GM12878 (cell line): ENCODE measurements around the gene STX10. TPM values are rescaled to one million over a fixed set of nuclear protein-coding genes. Genes with fewer than 3 reads are reported as not detected.

Experiments used
- ATAC-seq: fragments of 200-7000 bp; cut with Tn5 transposase; 3 replicates; pipeline ENCODE4 v1.9.1; 2020; ENCODE audit warnings: mild to moderate bottlenecking, moderate library complexity
- BruUV-seq: library from RNA; stranded (reverse); fragments of 400-500 nt; replicated peaks from 2 replicates; lab custom pipeline; 2021; lab: Mats Ljungman, UMichigan
- CTCF ChIA-PET: fragments of 300-600 bp; sonication (Branson Sonifier 250); formaldehyde crosslinking; extraction: SDS; loops from one replicate; lab custom pipeline; 2021; ENCODE audit warnings: inconsistent platforms; lab: Yijun Ruan, JAX
- POLR2A ChIA-PET: fragments of 350-600 bp; formaldehyde crosslinking; extraction: SDS; loops from one replicate; lab custom pipeline; 2021; ENCODE audit warnings: inconsistent platforms; lab: Charles Lee
- RAD21 ChIA-PET: fragments of 300-600 bp; sonication (Branson Sonifier 250); formaldehyde crosslinking; loops from one replicate; lab custom pipeline; 2023; ENCODE audit warnings: antibody characterized with exemption; ENCODE audit not compliant: unreplicated experiment; lab: Charles Lee
- SMC1A ChIA-PET: fragments of 300-600 bp; sonication (Branson Sonifier 250); formaldehyde crosslinking; loops from one replicate; lab custom pipeline; 2023; ENCODE audit not compliant: unreplicated experiment, uncharacterized antibody; lab: Charles Lee
- DNase-seq: peaks from one replicate; pipeline ENCODE4 v3.0.0-alpha.2; 2011; ENCODE audit warnings: low read depth, low spot score
- FAIRE-seq: peaks from 3 replicates; lab custom pipeline; 2011; peaks lifted over from hg19 to GRCh38; lab: Jason Lieb, UNC
- H2AFZ ChIP-seq: 2 replicates; pipeline ENCODE4 v1.6.0; 2011; ENCODE audit warnings: low read depth, low read length, control low read depth; ENCODE audit not compliant: control insufficient read depth
- H3K27ac ChIP-seq: 2 replicates; pipeline ENCODE4 v1.5.1; 2011; ENCODE audit warnings: control low read depth; ENCODE audit not compliant: control insufficient read depth, insufficient read depth
- H3K27me3 ChIP-seq, 2 experiments: replicated peaks in 1 of 2; 2 replicates each; pipeline versions ENCODE4 v1.6.0 to v1.6.1; 2011; ENCODE audit warnings: low read length in 1 of 2; ENCODE audit not compliant: control insufficient read depth in 2 of 2, insufficient read depth in 2 of 2
- H3K36me3 ChIP-seq, 2 experiments: 2 replicates each; pipeline ENCODE4 v1.5.1; 2011; ENCODE audit warnings: low read length in 1 of 2; ENCODE audit not compliant: control insufficient read depth in 2 of 2, insufficient read depth in 2 of 2
- H3K4me1 ChIP-seq: 2 replicates; pipeline ENCODE4 v1.6.1; 2011; ENCODE audit warnings: mild to moderate bottlenecking, low read length, moderate library complexity, mixed read lengths; ENCODE audit not compliant: control insufficient read depth, insufficient read depth
- H3K4me2 ChIP-seq: 2 replicates; pipeline ENCODE4 v1.6.0; 2011; ENCODE audit warnings: control low read depth; ENCODE audit not compliant: control insufficient read depth, insufficient read depth
- H3K4me3 ChIP-seq: fragments of 200-600 bp; sonication (generic); 2 replicates; pipeline ENCODE4 v1.5.1; 2016
- H3K79me2 ChIP-seq: 2 replicates; pipeline ENCODE4 v1.6.0; 2011; ENCODE audit warnings: low read length; ENCODE audit not compliant: control insufficient read depth, insufficient read depth
- H3K9ac ChIP-seq: 2 replicates; pipeline ENCODE4 v1.8.0; 2011; ENCODE audit warnings: low read length, control low read depth, mixed read lengths; ENCODE audit not compliant: control insufficient read depth, insufficient read depth
- H3K9me3 ChIP-seq: replicated peaks from 3 replicates; pipeline ENCODE4 v1.5.1; 2011; ENCODE audit warnings: mild to moderate bottlenecking, low read length; ENCODE audit not compliant: control insufficient read depth, insufficient read depth
- H4K20me1 ChIP-seq: 2 replicates; pipeline ENCODE4 v1.6.0; 2011; ENCODE audit not compliant: control insufficient read depth, insufficient read depth
- BCL11A ChIP-seq: IDR thresholded peaks from 2 replicates; pipeline ENCODE4 v1.6.1; 2011; ENCODE audit warnings: low read depth, low read length
- DPF2 ChIP-seq: fragments of 450-650 bp; IDR thresholded peaks from 2 replicates; pipeline ENCODE4 v1.6.1; 2017; ENCODE audit warnings: mild to moderate bottlenecking
- ESRRA ChIP-seq: IDR thresholded peaks from 2 replicates; pipeline ENCODE4 v1.6.1; 2012; ENCODE audit warnings: mild to moderate bottlenecking, low read length, improper control_type of control experiment
- EZH2 ChIP-seq: IDR thresholded peaks from 2 replicates; pipeline ENCODE4 v1.6.1; 2012; ENCODE audit warnings: low read depth, mild to moderate bottlenecking, control low read depth, inconsistent platforms, low read length, borderline replicate concordance; ENCODE audit not compliant: control insufficient read depth
- HDAC2 ChIP-seq: fragments of 200-600 bp; sonication (generic); IDR thresholded peaks from 2 replicates; pipeline ENCODE4 v1.6.1; 2017
- IKZF1 ChIP-seq: fragments of 450-650 bp; conservative IDR thresholded peaks from 2 replicates; pipeline ENCODE4 v1.6.1; 2017; ENCODE audit warnings: antibody characterized with exemption, mild to moderate bottlenecking
- IKZF2 ChIP-seq, 2 experiments: fragments of 450-650 bp; IDR thresholded peaks; 2 replicates each; pipeline ENCODE4 v1.6.1; 2017; ENCODE audit warnings: mild to moderate bottlenecking in 2 of 2, moderate library complexity in 2 of 2
- KLF5 ChIP-seq: fragments of 450-650 bp; IDR thresholded peaks from 2 replicates; pipeline ENCODE4 v1.6.1; 2014; ENCODE audit warnings: mild to moderate bottlenecking; ENCODE audit not compliant: partially characterized antibody
- LARP7 ChIP-seq: fragments of 450-650 bp; IDR thresholded peaks from 2 replicates; pipeline ENCODE4 v1.6.1; 2017; ENCODE audit warnings: mild to moderate bottlenecking
- MTA2 ChIP-seq: fragments of 450-650 bp; IDR thresholded peaks from 2 replicates; pipeline ENCODE4 v1.6.1; 2016; ENCODE audit warnings: low read depth, mild to moderate bottlenecking, moderate library complexity
- MTA3 ChIP-seq: IDR thresholded peaks from 2 replicates; pipeline ENCODE4 v1.6.1; 2012; ENCODE audit warnings: low read length, inconsistent platforms, borderline replicate concordance
- MYC ChIP-seq: IDR thresholded peaks from 2 replicates; pipeline ENCODE4 v1.6.1; 2011; ENCODE audit warnings: mild to moderate bottlenecking, low read length, moderate library complexity, inconsistent platforms; ENCODE audit not compliant: insufficient read depth, insufficient replicate concordance, insufficient read length, severe bottlenecking
- PAX5 ChIP-seq: IDR thresholded peaks from 2 replicates; pipeline ENCODE4 v1.6.1; 2011; ENCODE audit warnings: low read depth, low read length, borderline replicate concordance
- RAD21 ChIP-seq: IDR thresholded peaks from 2 replicates; pipeline ENCODE4 v1.6.1; 2011; ENCODE audit warnings: mild to moderate bottlenecking, low read depth, low read length, moderate library complexity; ENCODE audit not compliant: insufficient read depth
- SMC3 ChIP-seq: IDR thresholded peaks from 2 replicates; pipeline ENCODE4 v1.6.1; 2011; ENCODE audit warnings: low read length, improper control_type of control experiment, borderline replicate concordance
- TAF1 ChIP-seq: IDR thresholded peaks from 2 replicates; pipeline ENCODE4 v1.6.1; 2011; ENCODE audit warnings: mild to moderate bottlenecking, low read depth, low read length, borderline replicate concordance
- ZBED1 ChIP-seq: IDR thresholded peaks from 2 replicates; pipeline ENCODE4 v1.6.1; 2016; ENCODE audit warnings: borderline replicate concordance
- ZNF24 ChIP-seq: fragments of 450-650 bp; IDR thresholded peaks from 2 replicates; pipeline ENCODE4 v1.6.1; 2017; ENCODE audit warnings: antibody characterized with exemption, mild to moderate bottlenecking
- WGBS: methylation state at CpG from one replicate; pipeline ENCODE4 v1.1.6; 2016; ENCODE audit warnings: low lambda C conversion rate; ENCODE audit not compliant: insufficient replicate concordance, insufficient coverage; ENCODE audit errors: missing lambda C conversion rate; 5-methylcytosine and 5-hydroxymethylcytosine counted together
- in situ Hi-C: fragments of 300-500 bp; cut with MboI; formaldehyde crosslinking; loops from 9 replicates; pipeline ENCODE4 v1.14.3; 2018; ENCODE audit warnings: mixed read lengths
- intact Hi-C: fragments of 100-400 bp; cut with micrococcal nuclease; formaldehyde crosslinking; loops from one replicate; pipeline ENCODE4 v1.14.2; 2022; ENCODE audit not compliant: unreplicated experiment
- polyA plus RNA-seq, 11 experiments: library from polyadenylated mRNA; depleted of rRNA in 4 of 11; unstranded in 6 of 11; stranded (reverse) in 5 of 11; fragments of >200 nt; fragmentation: Nextera tagmentation in 4 of 11; fragmentation: Illumina TruSeq in 1 of 11; extraction: Ambion mirVana in 4 of 11; extraction: Trizol in 1 of 11; gene quantifications; 1 replicate in 1 of 11; 2 replicates in 10 of 11; pipeline versions ENCODE4 v1.2.1 to v1.2.3, GENCODE V29; 2011 to 2016; ENCODE audit warnings: inconsistent platforms in 2 of 11, missing spikeins in 2 of 11, low read depth in 1 of 11
- total RNA-seq, 4 experiments: library from RNA; depleted of rRNA in 3 of 4; stranded (reverse); fragments of >200 nt in 3 of 4; fragmentation: Illumina TruSeq in 1 of 4; extraction: Trizol in 1 of 4; gene quantifications; 2 replicates each; pipeline versions ENCODE4 v1.2.1 to v1.2.3, GENCODE V29; 2013 to 2021
- TF ChIP-seq, protein P1 (sequence below): IDR thresholded peaks from 2 replicates; pipeline ENCODE4 v1.6.1; 2011; ENCODE audit warnings: borderline replicate concordance, low read depth, mild to moderate bottlenecking, moderate library complexity, mixed read lengths, low read length; ENCODE audit not compliant: insufficient read depth; ENCODE audit errors: extremely low read length
- TF ChIP-seq, protein P2 (sequence below): fragments of 450-650 bp; IDR thresholded peaks from 2 replicates; pipeline ENCODE4 v1.6.1; 2018; ENCODE audit warnings: borderline replicate concordance, mild to moderate bottlenecking; ENCODE audit not compliant: partially characterized antibody
- TF ChIP-seq, protein P3 (sequence below), 3 experiments: IDR thresholded peaks in 2 of 3; conservative IDR thresholded peaks in 1 of 3; 2 replicates each; pipeline ENCODE4 v1.5.1; 2011; ENCODE audit warnings: low read depth in 3 of 3, low read length in 3 of 3, mild to moderate bottlenecking in 3 of 3, control low read depth in 2 of 3, moderate library complexity in 2 of 3, inconsistent platforms in 1 of 3, mixed read lengths in 1 of 3; ENCODE audit not compliant: control insufficient read depth in 2 of 3, insufficient read depth in 1 of 3; ENCODE audit errors: extremely low read depth in 1 of 3

Gene STX10
- total and polyA plus RNA-seq, 10 of the 15 experiments (the other 5 are each of a cell fraction or from before 2014, with no cell fraction given) = 0.56 to 76.1 (median 47.6) TPM

DNA sequence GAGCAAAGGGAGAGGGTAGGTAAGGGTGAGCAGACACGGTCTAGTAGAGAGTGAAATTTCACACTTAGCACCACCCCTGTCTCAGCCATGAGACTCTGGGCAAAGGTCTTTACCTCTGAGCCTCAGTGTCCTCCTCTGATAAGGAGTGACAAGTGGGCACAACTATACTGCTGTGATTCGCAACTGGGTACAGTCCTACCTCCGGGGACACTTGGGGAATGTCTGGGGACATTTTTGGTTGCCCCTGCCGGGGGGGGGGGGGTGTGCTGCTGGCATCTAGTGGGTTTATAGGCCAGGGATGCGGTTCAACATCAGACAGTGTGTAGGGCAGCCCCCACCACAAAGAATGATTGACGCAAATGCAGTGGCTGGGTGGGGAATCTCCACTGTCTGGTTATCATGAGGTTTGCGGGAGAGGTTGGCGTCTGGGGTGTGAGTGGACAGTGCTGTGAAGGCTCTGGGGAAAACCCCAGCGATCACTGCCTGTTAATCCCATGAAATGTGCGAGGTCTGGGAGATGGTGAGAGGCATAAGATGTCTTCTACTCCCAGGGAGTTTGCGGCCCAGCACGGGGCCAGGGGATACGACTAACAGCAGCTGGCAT is 27.8 kb downstream of the STX10 start:
- CTCF ChIA-PET = no interaction called here
- Histone ChIP-seq H3K27ac (no peak overlapping the region), H3K4me1 (peaks cover 23% of the 10 kb centered on the region), H3K36me3 (peaks cover 5 to 7% of the 10 kb centered on the region in 2 experiments), H3K9ac (no peak overlapping the region), H2AFZ (no peak overlapping the region), H3K4me3 (peak overlapping the region; percentile 46; the same call in 1 of the 2 replicates), H3K79me2 (peaks cover 56% of the 10 kb centered on the region), H3K27me3 (no peaks in the 10 kb centered on the region), H3K9me3 (no peaks in the 10 kb centered on the region), H3K4me2 (peak overlapping the region; percentile 65), H4K20me1 (peaks cover 10% of the 10 kb centered on the region)
- FAIRE-seq = no peak
- intact Hi-C loops = no loop called here
- peak; percentile 32 for ATAC-seq
- RAD21 ChIA-PET = no interaction called here
- no peak for DNase-seq
- no TSS peak for BruUV-seq
- POLR2A ChIA-PET = no interaction called here
- in situ Hi-C loops = no loop called here
- WGBS = 38% methylated on average over 13 of the region's 13 CpGs
- SMC1A ChIA-PET = no interaction called here
- TF ChIP-seq DPF2 = no peak
- TF ChIP-seq MTA2 = peak; percentile 40; the same call in 1 of the 2 replicates
- TF ChIP-seq IKZF1 = peak; percentile 21; the same call in 1 of the 2 replicates
- TF ChIP-seq, protein P1, sequence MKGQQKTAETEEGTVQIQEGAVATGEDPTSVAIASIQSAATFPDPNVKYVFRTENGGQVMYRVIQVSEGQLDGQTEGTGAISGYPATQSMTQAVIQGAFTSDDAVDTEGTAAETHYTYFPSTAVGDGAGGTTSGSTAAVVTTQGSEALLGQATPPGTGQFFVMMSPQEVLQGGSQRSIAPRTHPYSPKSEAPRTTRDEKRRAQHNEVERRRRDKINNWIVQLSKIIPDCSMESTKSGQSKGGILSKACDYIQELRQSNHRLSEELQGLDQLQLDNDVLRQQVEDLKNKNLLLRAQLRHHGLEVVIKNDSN = no peak
- TF ChIP-seq RAD21 = no peak
- no peak for TF ChIP-seq ESRRA
- no peak for TF ChIP-seq BCL11A
- no peak for TF ChIP-seq SMC3
- TF ChIP-seq, protein P2, sequence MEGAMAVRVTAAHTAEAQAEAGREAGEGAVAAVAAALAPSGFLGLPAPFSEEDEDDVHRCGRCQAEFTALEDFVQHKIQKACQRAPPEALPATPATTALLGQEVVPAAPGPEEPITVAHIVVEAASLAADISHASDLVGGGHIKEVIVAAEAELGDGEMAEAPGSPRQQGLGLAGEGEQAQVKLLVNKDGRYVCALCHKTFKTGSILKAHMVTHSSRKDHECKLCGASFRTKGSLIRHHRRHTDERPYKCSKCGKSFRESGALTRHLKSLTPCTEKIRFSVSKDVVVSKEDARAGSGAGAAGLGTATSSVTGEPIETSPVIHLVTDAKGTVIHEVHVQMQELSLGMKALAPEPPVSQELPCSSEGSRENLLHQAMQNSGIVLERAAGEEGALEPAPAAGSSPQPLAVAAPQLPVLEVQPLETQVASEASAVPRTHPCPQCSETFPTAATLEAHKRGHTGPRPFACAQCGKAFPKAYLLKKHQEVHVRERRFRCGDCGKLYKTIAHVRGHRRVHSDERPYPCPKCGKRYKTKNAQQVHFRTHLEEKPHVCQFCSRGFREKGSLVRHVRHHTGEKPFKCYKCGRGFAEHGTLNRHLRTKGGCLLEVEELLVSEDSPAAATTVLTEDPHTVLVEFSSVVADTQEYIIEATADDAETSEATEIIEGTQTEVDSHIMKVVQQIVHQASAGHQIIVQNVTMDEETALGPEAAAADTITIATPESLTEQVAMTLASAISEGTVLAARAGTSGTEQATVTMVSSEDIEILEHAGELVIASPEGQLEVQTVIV = no peak
- TF ChIP-seq MTA3 = no peak
- TF ChIP-seq, protein P3, sequence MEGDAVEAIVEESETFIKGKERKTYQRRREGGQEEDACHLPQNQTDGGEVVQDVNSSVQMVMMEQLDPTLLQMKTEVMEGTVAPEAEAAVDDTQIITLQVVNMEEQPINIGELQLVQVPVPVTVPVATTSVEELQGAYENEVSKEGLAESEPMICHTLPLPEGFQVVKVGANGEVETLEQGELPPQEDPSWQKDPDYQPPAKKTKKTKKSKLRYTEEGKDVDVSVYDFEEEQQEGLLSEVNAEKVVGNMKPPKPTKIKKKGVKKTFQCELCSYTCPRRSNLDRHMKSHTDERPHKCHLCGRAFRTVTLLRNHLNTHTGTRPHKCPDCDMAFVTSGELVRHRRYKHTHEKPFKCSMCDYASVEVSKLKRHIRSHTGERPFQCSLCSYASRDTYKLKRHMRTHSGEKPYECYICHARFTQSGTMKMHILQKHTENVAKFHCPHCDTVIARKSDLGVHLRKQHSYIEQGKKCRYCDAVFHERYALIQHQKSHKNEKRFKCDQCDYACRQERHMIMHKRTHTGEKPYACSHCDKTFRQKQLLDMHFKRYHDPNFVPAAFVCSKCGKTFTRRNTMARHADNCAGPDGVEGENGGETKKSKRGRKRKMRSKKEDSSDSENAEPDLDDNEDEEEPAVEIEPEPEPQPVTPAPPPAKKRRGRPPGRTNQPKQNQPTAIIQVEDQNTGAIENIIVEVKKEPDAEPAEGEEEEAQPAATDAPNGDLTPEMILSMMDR (IDR thresholded peaks at IDR 0.05 in 2 of 3, conservative IDR thresholded peaks at IDR 0.05 in 1 of 3; ENCODE audit: control insufficient read depth in 2 of 3, extremely low read depth in 1 of 3, insufficient read depth in 1 of 3, low read depth in 3 of 3, low read length in 3 of 3) = no peak
- no peak for TF ChIP-seq MYC
- no peak for TF ChIP-seq EZH2
- no peak for TF ChIP-seq PAX5
- 0 out of 2 replicates have a peak, but pooled peaks have one; percentile 26 for TF ChIP-seq ZBED1
- no peak for TF ChIP-seq IKZF2 (IDR thresholded peaks at IDR 0.05)
- TF ChIP-seq ZNF24 = no peak
- no peak for TF ChIP-seq KLF5
- no peak for TF ChIP-seq HDAC2
- TF ChIP-seq LARP7 = no peak
- no peak for TF ChIP-seq TAF1
